ENCODE results near the gene CDK6.

The CDK6 gene

DNA sequence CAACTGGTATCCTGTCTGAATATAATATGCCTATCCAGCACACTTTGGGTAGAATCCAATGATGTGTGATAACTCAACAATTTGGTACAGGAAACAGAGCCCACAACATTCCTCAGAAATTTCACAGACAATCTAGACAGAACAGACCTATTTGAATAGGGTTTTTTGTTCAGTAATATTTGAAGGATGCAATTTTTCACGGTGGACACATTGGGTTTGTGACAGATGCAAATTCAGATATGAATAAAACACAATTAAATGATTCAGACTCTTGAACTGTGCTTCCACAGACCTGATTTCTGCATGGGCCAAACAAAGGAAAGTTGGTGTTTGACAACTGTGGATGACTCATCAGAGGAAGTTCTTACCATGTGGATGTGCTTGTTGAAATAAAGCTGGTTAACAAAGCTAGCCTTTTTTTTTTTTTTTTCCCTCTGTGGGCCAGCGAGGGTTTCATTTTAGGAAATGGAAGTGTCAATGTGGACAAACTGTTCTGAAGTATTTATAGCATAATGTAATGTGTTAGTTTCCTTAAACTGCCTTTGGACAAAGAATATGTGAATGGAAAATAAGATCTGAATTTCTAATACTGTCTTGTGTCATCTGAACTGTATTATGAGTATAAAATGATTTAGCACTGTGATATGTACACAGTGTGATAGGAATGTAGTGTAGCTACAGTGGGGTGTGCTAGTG lies 203.0 kb downstream of the CDK6 start:
- Mint-ChIP-seq H3K27me3 (peaks cover 2% of the 10 kb centered on the region), H3K4me3 (no peak overlapping the region), H3K36me3 (peaks cover 7% of the 10 kb centered on the region), H3K4me1 (peaks cover 14% of the 10 kb centered on the region), H3K27ac (no peak overlapping the region), H3K9me3 (peaks cover 2% of the 10 kb centered on the region)
- ATAC-seq (ENCODE audit: low read depth) = no peak
- no peak for DNase-seq (ENCODE audit: low spot score in 2 of 2)

DNA sequence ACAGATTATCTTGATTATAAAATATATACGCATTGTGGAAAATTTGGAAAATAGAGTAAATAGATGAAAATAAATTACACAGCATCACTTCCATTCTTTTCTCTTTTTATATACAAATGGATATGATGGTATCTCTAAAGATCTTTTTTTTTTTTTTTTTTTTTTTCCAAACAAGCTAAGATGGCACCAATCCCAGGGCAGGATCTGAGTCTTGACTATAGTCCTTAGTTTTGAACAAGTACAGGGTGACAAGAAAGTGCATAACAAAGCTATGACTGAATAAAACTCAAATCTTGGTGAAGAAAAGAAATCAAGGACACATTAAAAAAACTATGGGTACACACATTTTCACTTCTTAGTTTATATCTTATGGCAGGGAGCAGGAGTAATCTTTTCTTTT lies 203.6 kb downstream of the CDK6 start:
- ATAC-seq (ENCODE audit: low read depth) (no peak), DNase-seq (ENCODE audit: low spot score in 2 of 2) (no peak)
- Mint-ChIP-seq H3K9me3 (peaks cover 2% of the 10 kb centered on the region), H3K27ac (no peak overlapping the region), H3K27me3 (peaks cover 2% of the 10 kb centered on the region), H3K36me3 (peaks cover 9% of the 10 kb centered on the region), H3K4me1 (peaks cover 14% of the 10 kb centered on the region), H3K4me3 (no peak overlapping the region)

DNA sequence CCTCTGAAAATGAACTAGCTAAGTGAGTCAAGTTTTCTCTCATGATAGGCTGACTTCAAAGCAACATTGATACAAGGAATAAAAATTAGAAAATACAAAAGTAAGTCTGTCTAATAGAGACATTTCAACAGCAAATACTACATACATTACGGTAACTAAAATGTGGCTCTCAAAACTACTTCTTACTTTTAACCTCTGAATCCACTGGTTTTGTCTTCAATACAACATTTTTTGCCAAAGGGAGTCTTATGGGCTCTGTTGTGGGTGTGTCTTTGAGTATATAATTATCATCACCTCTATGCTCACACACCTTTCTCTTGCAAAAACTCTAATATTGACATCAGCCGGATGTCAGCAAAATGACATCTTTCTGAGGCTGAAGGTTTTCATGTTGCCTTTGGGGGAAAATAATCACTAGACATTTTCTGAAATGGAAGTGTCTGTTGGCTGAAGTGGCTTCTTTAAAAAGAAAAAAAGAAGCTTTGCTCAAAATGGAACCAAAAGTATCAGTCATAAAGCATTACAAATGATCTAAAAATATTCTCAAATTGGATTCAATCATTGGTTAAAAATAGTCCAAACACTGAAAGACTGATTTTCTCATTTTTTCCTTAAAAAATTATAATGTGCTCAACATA lies 204.4 kb downstream of the CDK6 start:
- Mint-ChIP-seq H3K27me3 (peaks cover 2% of the 10 kb centered on the region), H3K9me3 (peaks cover 2% of the 10 kb centered on the region), H3K4me1 (peaks cover 14% of the 10 kb centered on the region), H3K4me3 (no peak overlapping the region), H3K27ac (no peak overlapping the region), H3K36me3 (peaks cover 11% of the 10 kb centered on the region)
- ATAC-seq (ENCODE audit: low read depth) = no peak
- no peak for DNase-seq (ENCODE audit: low spot score in 2 of 2)

DNA sequence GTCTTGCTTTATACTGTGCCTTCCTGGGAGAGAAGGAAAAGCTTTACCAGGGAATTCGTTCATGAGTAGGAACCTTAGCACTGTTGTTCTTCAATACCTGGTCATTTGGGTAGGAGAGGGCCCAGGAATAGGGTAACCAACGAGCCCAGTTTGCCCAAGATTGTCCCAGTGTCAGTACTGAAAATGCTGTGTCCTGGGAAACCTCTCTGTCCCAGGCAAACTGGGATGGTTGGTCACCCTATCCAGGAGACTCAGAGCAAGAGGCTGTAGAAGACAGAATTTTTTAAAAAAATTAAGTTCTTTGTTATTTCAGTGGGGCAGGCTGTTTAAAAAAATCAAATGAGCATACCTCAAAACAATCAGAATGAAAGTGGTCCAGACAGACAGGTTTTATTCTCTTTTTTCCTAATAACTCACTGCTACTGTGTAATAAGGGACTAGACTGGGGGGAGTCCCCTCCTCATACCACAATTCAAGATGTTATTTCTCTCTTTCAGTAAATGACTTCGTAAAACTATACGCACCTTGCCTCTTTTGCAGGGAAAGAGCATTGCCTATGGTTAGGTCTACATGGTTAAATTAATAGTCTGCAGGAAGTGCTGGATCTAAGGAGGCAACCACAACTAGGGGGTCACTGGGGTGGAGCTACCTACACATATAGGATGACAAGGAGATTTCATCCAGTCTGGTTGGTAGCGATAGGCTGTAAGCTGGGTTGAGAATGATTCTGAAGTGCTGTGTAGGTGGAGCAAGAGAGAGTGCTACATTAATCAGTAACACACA lies 205.1 kb downstream of the CDK6 start:
- Mint-ChIP-seq H3K27ac (no peak overlapping the region), H3K4me1 (peaks cover 14% of the 10 kb centered on the region), H3K27me3 (peaks cover 2% of the 10 kb centered on the region), H3K9me3 (peaks cover 2% of the 10 kb centered on the region), H3K4me3 (no peak overlapping the region), H3K36me3 (peaks cover 11% of the 10 kb centered on the region)
- ATAC-seq (ENCODE audit: low read depth) (no peak), DNase-seq (ENCODE audit: low spot score in 2 of 2) (no peak)

DNA sequence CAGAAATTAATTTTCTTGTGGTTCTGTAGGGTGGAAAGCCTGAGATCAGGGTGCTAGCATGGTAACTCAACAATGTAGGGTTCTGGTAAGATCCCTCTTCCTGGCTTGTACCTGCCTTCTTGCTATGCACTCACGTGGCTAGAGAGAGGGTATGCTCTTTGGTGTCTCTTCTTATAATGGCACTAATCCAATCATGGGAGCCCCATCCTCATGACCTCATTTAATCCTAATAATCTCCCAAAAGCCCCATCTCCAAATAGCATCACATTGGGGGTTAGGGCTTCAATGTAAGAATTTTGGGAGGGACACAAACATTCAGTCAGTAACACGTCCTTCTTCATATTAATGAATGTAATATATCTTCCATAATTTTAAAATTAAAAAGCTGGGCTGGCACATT lies 206.6 kb downstream of the CDK6 start:
- H3K27me3 Mint-ChIP-seq = peaks cover 2% of the 10 kb centered on the region
- peaks cover 11% of the 10 kb centered on the region for H3K36me3 Mint-ChIP-seq
- H3K4me1 Mint-ChIP-seq = peaks cover 12% of the 10 kb centered on the region
- no peak overlapping the region for H3K27ac Mint-ChIP-seq
- H3K4me3 Mint-ChIP-seq = no peak overlapping the region
- H3K9me3 Mint-ChIP-seq = peaks cover 2% of the 10 kb centered on the region
- DNase-seq (ENCODE audit: low spot score in 2 of 2) (no peak), ATAC-seq (ENCODE audit: low read depth) (no peak)

DNA sequence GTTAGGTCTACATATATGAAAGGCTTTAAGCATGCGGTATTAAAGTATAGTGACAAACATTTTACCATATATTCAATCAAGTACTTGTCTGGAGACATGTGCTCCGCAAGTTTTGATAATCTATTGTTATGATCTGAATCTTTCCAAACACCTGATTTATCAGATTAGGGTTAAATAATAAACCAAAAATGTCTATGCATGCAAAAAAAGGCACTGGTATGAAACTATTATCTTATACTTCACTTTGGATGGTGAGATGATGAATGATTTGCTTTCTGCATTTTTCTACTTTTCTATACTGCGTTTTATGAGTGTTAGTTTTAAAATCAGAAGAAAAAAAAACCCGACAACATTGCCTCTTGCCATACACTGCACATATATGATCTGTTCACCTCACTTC lies 208.4 kb downstream of the CDK6 start:
- no peak for DNase-seq (ENCODE audit: low spot score in 2 of 2)
- H3K36me3 Mint-ChIP-seq = peaks cover 11% of the 10 kb centered on the region
- H3K4me1 Mint-ChIP-seq = peaks cover 7% of the 10 kb centered on the region
- H3K27me3 Mint-ChIP-seq = peaks cover 2% of the 10 kb centered on the region
- ATAC-seq (ENCODE audit: low read depth) = no peak
- H3K4me3 Mint-ChIP-seq = no peak overlapping the region
- peaks cover 2% of the 10 kb centered on the region for H3K9me3 Mint-ChIP-seq
- no peak overlapping the region for H3K27ac Mint-ChIP-seq

DNA sequence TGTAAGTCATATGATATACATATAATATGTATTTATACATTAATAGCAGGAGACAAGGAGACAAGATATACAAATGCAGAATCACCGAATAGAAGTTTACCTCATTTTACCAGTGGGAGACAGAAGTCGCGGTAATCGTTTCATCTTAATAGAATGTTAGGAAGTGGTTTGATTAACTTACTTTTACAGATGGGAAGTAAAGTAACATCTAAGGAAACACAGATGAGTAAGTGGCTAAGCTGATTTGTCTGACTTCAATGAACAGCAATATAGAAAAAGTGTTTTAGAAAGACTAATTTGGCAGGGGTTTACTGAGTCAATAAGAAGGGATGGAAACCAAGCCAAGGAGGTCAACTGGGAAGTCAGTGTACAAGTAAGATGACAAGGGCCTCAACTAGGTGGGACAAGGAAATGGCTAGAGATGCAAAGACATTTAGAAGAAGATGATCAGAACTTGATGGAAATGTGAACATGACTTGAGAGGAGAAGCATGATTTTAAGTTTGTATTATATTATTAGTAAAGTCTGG lies 210.0 kb downstream of the CDK6 start:
- no peak overlapping the region for H3K4me3 Mint-ChIP-seq
- H3K27me3 Mint-ChIP-seq = peaks cover 2% of the 10 kb centered on the region
- DNase-seq (ENCODE audit: low spot score in 2 of 2) (no peak), ATAC-seq (ENCODE audit: low read depth) (no peak)
- H3K36me3 Mint-ChIP-seq = peaks cover 11% of the 10 kb centered on the region
- H3K4me1 Mint-ChIP-seq = peaks cover 1% of the 10 kb centered on the region
- H3K9me3 Mint-ChIP-seq = peaks cover 2% of the 10 kb centered on the region
- H3K27ac Mint-ChIP-seq = no peak overlapping the region

DNA sequence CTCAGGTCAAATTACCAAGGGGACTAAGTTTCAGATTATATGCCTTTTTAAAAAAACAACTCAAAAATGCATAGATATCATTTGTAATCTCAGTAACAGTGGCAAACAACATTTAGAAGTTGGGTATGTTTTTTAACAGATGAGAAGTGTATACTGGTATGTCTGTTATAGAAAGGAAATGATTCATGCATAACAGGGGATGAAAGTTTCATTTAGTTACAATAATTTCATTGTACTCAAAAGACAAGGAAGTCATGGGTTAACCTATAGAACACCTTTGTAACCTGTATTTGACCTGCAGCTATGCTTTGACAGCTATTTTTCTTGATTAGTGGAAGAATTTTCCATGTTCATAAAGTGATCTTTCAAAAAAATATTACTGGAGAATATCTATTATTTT lies 210.8 kb downstream of the CDK6 start:
- Mint-ChIP-seq H3K9me3 (peaks cover 2% of the 10 kb centered on the region), H3K27ac (no peak overlapping the region), H3K36me3 (peaks cover 11% of the 10 kb centered on the region), H3K27me3 (peaks cover 2% of the 10 kb centered on the region), H3K4me1 (peaks cover 5% of the 10 kb centered on the region), H3K4me3 (no peak overlapping the region)
- no peak for DNase-seq (ENCODE audit: low spot score in 2 of 2)
- no peak for ATAC-seq (ENCODE audit: low read depth)

DNA sequence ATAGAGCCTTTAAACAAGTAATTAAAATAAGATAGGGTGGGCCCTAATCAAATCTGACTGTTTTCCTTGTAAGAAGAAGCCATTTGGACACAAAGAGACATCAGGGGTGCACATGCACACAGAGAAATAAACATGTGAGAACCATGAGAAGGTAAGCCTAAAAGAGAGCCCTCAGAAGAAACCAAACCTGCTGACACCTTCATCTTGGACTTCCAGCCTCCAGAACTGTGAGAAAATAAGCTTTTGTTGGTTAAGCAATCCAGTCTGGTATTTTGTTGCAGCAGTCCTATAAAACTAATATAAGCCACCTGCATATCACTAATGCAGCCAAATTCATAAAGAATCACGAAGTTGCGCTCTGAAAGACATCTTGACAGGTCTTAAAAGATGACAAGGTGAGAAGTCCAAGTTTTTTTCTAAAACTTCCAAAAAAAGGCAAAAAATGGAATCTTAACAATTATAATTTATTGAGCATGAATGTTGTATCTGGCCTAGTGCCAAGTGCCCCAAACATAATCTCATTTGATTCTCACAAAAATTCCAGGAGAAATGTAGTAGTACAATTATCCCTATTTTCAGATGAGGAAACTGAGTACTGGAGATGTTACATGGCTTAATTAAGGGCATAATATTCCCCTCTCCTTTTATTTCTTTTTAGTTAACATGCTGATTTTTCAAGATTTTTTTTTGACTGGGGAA lies 211.9 kb downstream of the CDK6 start:
- DNase-seq (ENCODE audit: low spot score in 2 of 2) (no peak), ATAC-seq (ENCODE audit: low read depth) (no peak)
- Mint-ChIP-seq H3K27ac (no peak overlapping the region), H3K36me3 (peaks cover 9% of the 10 kb centered on the region), H3K4me1 (peaks cover 5% of the 10 kb centered on the region), H3K27me3 (no peaks in the 10 kb centered on the region), H3K4me3 (no peak overlapping the region), H3K9me3 (no peaks in the 10 kb centered on the region)

DNA sequence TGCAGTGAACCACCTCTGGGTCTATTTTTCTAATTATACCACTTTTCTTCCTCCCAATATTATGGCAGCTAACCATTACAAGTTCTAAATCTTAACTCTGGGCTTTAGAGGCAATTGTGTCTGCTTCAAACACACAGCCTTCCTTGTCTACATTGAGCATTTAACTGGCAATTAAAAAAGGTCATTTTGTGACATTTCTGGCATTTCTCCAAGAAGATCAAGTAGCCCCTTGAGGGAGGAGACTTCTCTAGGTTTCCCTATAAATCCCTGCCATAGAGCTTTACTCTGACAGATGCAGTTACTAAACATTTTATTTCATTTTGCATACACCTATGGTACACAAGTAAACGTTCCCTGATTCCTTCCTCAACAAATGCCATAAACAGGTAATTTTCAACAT lies 212.8 kb downstream of the CDK6 start:
- Mint-ChIP-seq H3K27me3 (no peaks in the 10 kb centered on the region), H3K36me3 (peaks cover 6% of the 10 kb centered on the region), H3K9me3 (no peaks in the 10 kb centered on the region), H3K4me1 (peaks cover 5% of the 10 kb centered on the region), H3K27ac (no peak overlapping the region), H3K4me3 (no peak overlapping the region)
- DNase-seq (ENCODE audit: low spot score in 2 of 2) (no peak), ATAC-seq (ENCODE audit: low read depth) (no peak)

DNA sequence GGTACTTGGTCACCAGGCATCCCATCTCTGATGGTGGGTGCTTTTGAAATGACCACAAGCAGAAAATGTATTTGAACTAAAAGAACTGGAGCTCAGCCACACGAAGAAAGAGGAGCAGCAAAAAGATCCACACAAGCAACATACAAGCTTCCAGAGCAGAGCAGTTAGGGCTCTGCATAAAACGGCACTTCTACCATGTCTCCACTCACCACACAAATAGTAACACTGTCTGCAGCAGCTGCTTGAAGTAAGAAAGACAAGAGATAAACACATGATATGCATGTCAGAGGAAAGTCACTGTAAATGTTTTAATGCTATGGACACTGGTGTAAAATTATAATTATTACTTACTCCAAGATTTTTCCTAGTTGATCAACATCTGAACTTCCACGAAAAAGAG lies 213.7 kb downstream of the CDK6 start:
- no peak overlapping the region for H3K4me3 Mint-ChIP-seq

DNA sequence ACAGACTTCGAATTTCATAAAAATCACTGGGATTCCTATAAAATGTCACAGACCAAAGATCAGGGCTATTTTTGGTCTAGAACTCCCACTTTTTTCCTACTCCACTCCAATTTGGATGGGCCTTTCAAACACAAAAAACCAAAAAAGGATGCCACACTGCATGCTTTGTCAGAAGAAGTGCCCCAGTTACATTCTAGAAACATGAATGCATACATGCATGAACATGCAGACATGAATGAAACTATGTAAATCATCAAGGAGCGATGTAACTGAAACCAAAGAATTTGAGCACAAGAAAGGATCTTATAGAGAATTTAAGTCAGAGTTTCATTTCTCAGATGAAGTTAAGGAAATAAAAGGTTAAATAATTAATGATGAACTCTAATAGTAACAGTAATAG lies 214.3 kb downstream of the CDK6 start:
- Mint-ChIP-seq H3K9me3 (no peaks in the 10 kb centered on the region), H3K27ac (no peak overlapping the region), H3K4me3 (no peak overlapping the region), H3K27me3 (no peaks in the 10 kb centered on the region), H3K4me1 (peaks cover 5% of the 10 kb centered on the region), H3K36me3 (no peaks in the 10 kb centered on the region)
- DNase-seq (ENCODE audit: low spot score in 2 of 2) = no peak
- no peak for ATAC-seq (ENCODE audit: low read depth)

More for the DNA sequence above, 213.7 kb downstream of the CDK6 start:
- H3K27ac Mint-ChIP-seq = no peak overlapping the region
- no peaks in the 10 kb centered on the region for H3K27me3 Mint-ChIP-seq
- H3K9me3 Mint-ChIP-seq = no peaks in the 10 kb centered on the region
- no peak for ATAC-seq (ENCODE audit: low read depth)
- peaks cover 2% of the 10 kb centered on the region for H3K36me3 Mint-ChIP-seq
- no peak for DNase-seq (ENCODE audit: low spot score in 2 of 2)
- H3K4me1 Mint-ChIP-seq = peaks cover 5% of the 10 kb centered on the region

DNA sequence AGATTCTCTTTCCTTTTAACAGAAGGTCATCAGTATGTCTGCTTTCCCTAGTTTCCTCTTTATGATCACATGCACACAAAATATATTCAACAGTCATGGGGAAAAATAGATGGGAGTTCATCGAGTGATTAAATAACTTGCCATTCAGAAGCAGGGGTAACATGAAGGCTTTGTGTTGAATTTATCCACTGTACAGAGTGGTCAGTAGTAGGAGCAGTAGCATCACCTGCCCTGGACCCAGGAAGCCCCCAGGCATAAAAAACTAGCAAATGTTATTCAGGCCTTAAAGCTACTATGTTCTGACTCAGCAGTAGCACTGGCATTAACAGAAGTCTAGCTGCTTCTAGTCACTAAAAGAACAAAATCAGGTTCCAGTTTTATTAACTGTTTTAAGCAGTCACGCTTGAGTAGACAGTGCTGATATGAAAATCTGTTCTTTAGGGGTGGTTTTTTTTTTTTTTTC lies 214.8 kb downstream of the CDK6 start:
- no peak overlapping the region for H3K4me3 Mint-ChIP-seq
- peaks cover 5% of the 10 kb centered on the region for H3K4me1 Mint-ChIP-seq
- no peak for DNase-seq (ENCODE audit: low spot score in 2 of 2)
- no peak overlapping the region for H3K27ac Mint-ChIP-seq
- ATAC-seq (ENCODE audit: low read depth) = no peak
- H3K9me3 Mint-ChIP-seq = no peaks in the 10 kb centered on the region
- H3K36me3 Mint-ChIP-seq = no peaks in the 10 kb centered on the region
- H3K27me3 Mint-ChIP-seq = no peaks in the 10 kb centered on the region

Data from memory B cell (primary cell).